A673 (cell line): ENCODE results near the gene XRCC6. TPM values are rescaled to one million over a fixed set of nuclear protein-coding genes. Genes with fewer than 3 reads are reported as not detected.

Source experiments
- BruUV-seq: library from RNA; stranded (reverse); fragments of 400-500 nt; replicated peaks from 2 replicates; lab custom pipeline; 2021; lab: Mats Ljungman, UMichigan
- CTCF ChIA-PET: fragments of 300-600 bp; sonication (Branson Sonifier 250); formaldehyde crosslinking; loops from one replicate; lab custom pipeline; 2022; ENCODE audit warnings: antibody characterized with exemption; lab: Charles Lee
- POLR2A ChIA-PET: fragments of 300-600 bp; sonication (Branson Sonifier 250); formaldehyde crosslinking; loops from one replicate; lab custom pipeline; 2022; ENCODE audit warnings: antibody characterized with exemption; ENCODE audit not compliant: low non-redundant PET; lab: Charles Lee
- DNase-seq: peaks from one replicate; pipeline ENCODE4 v3.0.0-alpha.2; 2015; ENCODE audit warnings: low spot score
- H3K27ac ChIP-seq: fragments of 200-600 bp; sonication (generic); 2 replicates; pipeline ENCODE4 v1.5.1; 2016; ENCODE audit warnings: mixed run types, low read depth, mild to moderate bottlenecking, mixed read lengths, antibody characterized with exemption, low read length; ENCODE audit not compliant: poor library complexity, severe bottlenecking
- H3K27me3 ChIP-seq: fragments of 200-600 bp; sonication (generic); replicated peaks from 2 replicates; pipeline ENCODE4 v1.6.1; 2017; ENCODE audit warnings: mixed run types, low read depth, mild to moderate bottlenecking, mixed read lengths, antibody characterized with exemption, low read length; ENCODE audit not compliant: insufficient read depth, poor library complexity
- H3K36me3 ChIP-seq: fragments of 200-600 bp; sonication (generic); 2 replicates; pipeline ENCODE4 v1.6.1; 2016; ENCODE audit warnings: mixed run types, mild to moderate bottlenecking, mixed read lengths, antibody characterized with exemption, low read length; ENCODE audit not compliant: insufficient read depth, poor library complexity, severe bottlenecking
- H3K4me1 ChIP-seq: fragments of 200-600 bp; sonication (generic); 2 replicates; pipeline ENCODE4 v1.6.1; 2017; ENCODE audit warnings: mixed run types, mild to moderate bottlenecking, mixed read lengths, antibody characterized with exemption, low read length; ENCODE audit not compliant: insufficient read depth, poor library complexity, severe bottlenecking
- H3K4me3 ChIP-seq: fragments of 200-600 bp; sonication (generic); 2 replicates; pipeline ENCODE4 v1.5.1; 2016; ENCODE audit warnings: low read depth, mixed run types, mild to moderate bottlenecking, mixed read lengths, low read length; ENCODE audit not compliant: poor library complexity, severe bottlenecking
- H3K9me3 ChIP-seq: fragments of 200-600 bp; sonication (generic); 2 replicates; pipeline ENCODE4 v1.6.1; 2016; ENCODE audit warnings: mixed run types, low read depth, mild to moderate bottlenecking, mixed read lengths, antibody characterized with exemption, low read length; ENCODE audit not compliant: poor library complexity, severe bottlenecking
- EZH2 ChIP-seq: fragments of 200-600 bp; sonication (generic); IDR thresholded peaks from 2 replicates; pipeline ENCODE4 v1.6.1; 2017; ENCODE audit warnings: borderline replicate concordance, low read depth, mild to moderate bottlenecking, mixed read lengths, antibody characterized with exemption, low read length; ENCODE audit not compliant: poor library complexity, severe bottlenecking
- intact Hi-C: fragments of 100-400 bp; cut with micrococcal nuclease; formaldehyde crosslinking; loops from one replicate; pipeline ENCODE4 v1.10.0; 2022; ENCODE audit not compliant: unreplicated experiment
- total RNA-seq: library from RNA; stranded (reverse); gene quantifications from 2 replicates; pipeline ENCODE4 v1.2.3, GENCODE V29; 2021
- TF ChIP-seq, protein P1 (sequence below): fragments of 300-800, 200-600 bp; sonication (generic); conservative IDR thresholded peaks from 2 replicates; pipeline ENCODE4 v1.5.1; 2017; ENCODE audit warnings: low read depth, mild to moderate bottlenecking, antibody characterized with exemption, low read length, moderate library complexity, mixed read lengths

The XRCC6 gene
- total RNA-seq, 1 experiment from 2014 or later, result 558 TPM

DNA sequence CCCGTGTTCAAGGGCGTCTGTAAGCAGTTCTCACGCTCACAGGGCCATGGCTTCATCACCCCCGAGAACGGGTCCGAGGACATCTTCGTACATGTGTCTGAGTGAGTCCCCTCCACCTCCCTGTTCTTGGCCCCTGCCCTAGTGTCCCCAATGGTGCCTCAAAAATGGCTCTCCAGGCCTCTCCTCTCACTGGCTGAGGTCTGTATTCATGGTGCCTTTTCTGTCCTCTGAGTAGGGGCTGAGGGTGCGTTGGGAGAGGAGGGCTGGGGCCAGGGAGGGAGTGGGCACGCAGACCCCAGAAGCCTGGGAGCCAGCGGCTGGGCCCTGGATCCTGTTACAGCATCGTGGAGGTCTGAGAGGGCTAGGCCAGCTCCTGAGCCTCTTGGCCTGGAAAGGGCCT is 47.4 kb upstream of the XRCC6 start:
- TF ChIP-seq, protein P1, sequence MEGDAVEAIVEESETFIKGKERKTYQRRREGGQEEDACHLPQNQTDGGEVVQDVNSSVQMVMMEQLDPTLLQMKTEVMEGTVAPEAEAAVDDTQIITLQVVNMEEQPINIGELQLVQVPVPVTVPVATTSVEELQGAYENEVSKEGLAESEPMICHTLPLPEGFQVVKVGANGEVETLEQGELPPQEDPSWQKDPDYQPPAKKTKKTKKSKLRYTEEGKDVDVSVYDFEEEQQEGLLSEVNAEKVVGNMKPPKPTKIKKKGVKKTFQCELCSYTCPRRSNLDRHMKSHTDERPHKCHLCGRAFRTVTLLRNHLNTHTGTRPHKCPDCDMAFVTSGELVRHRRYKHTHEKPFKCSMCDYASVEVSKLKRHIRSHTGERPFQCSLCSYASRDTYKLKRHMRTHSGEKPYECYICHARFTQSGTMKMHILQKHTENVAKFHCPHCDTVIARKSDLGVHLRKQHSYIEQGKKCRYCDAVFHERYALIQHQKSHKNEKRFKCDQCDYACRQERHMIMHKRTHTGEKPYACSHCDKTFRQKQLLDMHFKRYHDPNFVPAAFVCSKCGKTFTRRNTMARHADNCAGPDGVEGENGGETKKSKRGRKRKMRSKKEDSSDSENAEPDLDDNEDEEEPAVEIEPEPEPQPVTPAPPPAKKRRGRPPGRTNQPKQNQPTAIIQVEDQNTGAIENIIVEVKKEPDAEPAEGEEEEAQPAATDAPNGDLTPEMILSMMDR, result no peak
- no peak for TF ChIP-seq EZH2
- H3K27me3 ChIP-seq, result no peaks in the 10 kb centered on the region
- H3K27ac ChIP-seq, result no peak overlapping the region
- intact Hi-C loops, result no loop called here
- no peaks in the 10 kb centered on the region for H3K9me3 ChIP-seq
- ChIA-PET CTCF (no interaction called here), POLR2A (interaction anchor here (0.6 kb wide), 1 partner anchor 651 kb away, joined by 3 read pairs; no protein-coding TSS in a partner anchor)
- DNase-seq, result no peak
- no peak overlapping the region for H3K4me3 ChIP-seq
- no peaks in the 10 kb centered on the region for H3K4me1 ChIP-seq
- BruUV-seq, result no TSS peak
- peaks cover 8% of the 10 kb centered on the region for H3K36me3 ChIP-seq

DNA sequence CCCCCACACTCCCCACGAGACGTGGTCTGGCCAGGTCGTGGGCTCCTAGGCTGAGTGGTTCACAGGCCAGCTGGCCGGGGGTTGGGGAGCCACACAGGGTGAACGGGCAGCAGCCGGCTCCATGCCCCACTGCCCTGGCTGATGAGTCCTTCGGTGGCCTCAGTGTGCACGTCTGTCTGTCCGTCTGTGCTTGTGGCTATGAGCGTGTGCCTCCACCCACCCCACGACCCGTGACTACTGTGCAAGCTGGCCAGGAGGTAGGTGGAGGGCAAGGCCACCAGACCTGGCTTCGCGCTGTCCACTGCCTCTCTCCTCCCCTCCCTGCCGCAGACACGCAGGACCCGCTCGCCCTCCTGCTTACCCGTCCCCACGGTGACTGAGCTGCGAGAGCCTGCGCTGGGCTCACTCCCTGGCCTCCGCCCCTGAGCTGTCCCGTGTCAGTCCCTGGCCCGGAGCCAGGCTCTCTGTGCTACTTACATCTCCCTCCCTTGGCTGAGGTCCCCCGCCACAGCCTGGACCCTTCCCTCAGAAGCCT is 46.2 kb upstream of the XRCC6 start:
- H3K4me1 ChIP-seq, result no peaks in the 10 kb centered on the region
- no peak overlapping the region for H3K27ac ChIP-seq
- peaks cover 8% of the 10 kb centered on the region for H3K36me3 ChIP-seq
- no peaks in the 10 kb centered on the region for H3K27me3 ChIP-seq
- ChIA-PET POLR2A (no interaction called here), CTCF (no interaction called here)
- H3K9me3 ChIP-seq, result no peaks in the 10 kb centered on the region
- DNase-seq, result no peak
- no peak for TF ChIP-seq EZH2
- TF ChIP-seq, protein P1, result no peak
- no peak overlapping the region for H3K4me3 ChIP-seq
- intact Hi-C loops, result no loop called here
- no TSS peak for BruUV-seq

DNA sequence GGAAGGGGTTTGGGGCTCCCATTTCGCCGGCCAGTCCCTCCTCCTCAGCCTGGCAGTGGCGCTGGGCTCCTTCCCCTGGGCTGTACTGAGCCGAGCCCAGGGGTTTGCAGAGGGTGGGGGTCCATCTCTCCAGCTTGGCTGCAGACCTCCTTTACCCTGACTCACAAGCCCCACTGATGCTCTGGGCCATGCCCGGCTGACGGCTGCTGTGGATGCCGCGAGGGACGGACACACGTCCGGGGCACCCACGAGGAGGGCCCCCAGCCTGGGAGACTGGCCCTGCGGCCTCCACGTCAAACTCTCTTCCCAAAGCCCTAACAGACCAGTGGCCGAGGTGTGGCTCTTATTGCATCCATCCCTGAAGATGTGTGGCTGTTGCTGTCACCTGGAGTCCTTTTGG is 45.6 kb upstream of the XRCC6 start:
- no peak overlapping the region for H3K27ac ChIP-seq
- BruUV-seq, result no TSS peak
- no peaks in the 10 kb centered on the region for H3K27me3 ChIP-seq
- H3K9me3 ChIP-seq, result no peaks in the 10 kb centered on the region
- no peak overlapping the region for H3K4me3 ChIP-seq
- ChIA-PET POLR2A (no interaction called here), CTCF (no interaction called here)
- intact Hi-C loops, result no loop called here
- TF ChIP-seq EZH2, result no peak
- TF ChIP-seq, protein P1, result no peak
- H3K36me3 ChIP-seq, result peaks cover 8% of the 10 kb centered on the region
- DNase-seq, result no peak
- no peaks in the 10 kb centered on the region for H3K4me1 ChIP-seq
